Ureter (tissue), 1 donor: Measurements from ENCODE around the gene SYNDIG1. TPM values are rescaled to one million over a fixed set of nuclear protein-coding genes. Genes with fewer than 3 reads are reported as not detected.

Experiments
- DNase-seq: peaks from one replicate; pipeline ENCODE4 v3.0.0-alpha.2; 2020; ENCODE audit warnings: low spot score
- total RNA-seq: library from RNA; stranded (reverse); gene quantifications from one replicate; pipeline ENCODE4 v1.2.4, GENCODE V29; 2023
- donor health status: DM: yes; HTN: yes; CAD: no.

The SYNDIG1 gene
- total RNA-seq, 1 donor from 2014 or later = 4.6 TPM

DNA sequence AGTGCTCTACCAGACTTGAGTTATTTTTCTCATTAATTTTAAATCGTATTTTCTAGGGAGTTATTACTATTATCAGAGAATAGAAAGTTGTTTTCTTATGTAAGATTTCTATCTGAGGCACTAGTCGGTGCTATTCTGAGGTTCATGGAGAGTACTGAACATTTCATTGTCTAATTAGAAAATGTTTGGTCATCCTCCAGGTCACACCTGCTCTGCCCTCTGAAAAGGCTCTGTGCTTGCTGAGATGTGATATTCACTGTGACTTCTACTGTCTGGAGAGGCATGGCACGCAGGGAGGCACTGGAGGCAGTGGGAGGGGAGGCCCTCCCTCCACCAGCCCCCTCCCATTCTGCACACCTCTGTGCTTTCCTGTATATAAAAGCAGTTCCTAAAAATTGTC is 3.0 kb downstream of the SYNDIG1 start:
- no peak for DNase-seq

GRCh38 chr20:24473435-24474223 is 4.2 kb downstream of the SYNDIG1 start:
- DNase-seq = no peak

DNA sequence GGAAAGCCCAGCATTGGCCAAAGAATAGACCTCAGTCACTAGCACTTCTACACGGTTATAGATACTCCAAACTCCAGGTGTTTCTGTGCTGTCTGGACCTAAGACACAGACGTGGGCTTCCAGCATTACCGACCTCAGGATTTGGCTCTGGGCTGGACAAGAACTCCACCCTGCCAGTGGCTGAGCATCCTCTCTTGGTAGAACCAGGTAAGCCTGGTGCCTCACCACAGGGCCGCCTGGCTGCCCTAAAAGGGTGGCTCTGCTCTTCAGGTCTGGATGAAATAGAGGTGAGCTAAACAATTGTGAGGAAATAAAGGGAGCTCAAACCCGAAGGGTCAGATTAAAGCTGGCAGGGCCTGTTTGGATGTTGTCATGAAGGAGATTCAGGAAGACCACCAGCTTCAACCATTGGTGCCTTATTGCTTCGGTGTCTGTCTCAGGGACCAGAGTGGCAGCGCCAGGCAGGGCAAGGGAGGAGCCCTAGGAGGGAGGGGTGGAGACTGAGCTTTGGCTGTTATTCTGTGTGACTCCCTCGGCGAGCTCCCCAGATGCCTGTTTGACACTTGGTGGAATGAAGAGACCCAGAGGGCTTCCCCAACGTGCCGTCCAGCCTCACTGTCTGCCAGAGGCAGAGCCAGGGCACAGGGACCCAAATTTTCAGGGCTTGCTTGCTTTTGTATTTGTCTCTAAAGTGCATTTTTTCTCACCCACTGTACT is 8.6 kb downstream of the SYNDIG1 start:
- DNase-seq = no peak

- no peak for DNase-seq
Observed at GRCh38 chr20:24478584-24478983, 9.2 kb downstream of the SYNDIG1 start.

DNA sequence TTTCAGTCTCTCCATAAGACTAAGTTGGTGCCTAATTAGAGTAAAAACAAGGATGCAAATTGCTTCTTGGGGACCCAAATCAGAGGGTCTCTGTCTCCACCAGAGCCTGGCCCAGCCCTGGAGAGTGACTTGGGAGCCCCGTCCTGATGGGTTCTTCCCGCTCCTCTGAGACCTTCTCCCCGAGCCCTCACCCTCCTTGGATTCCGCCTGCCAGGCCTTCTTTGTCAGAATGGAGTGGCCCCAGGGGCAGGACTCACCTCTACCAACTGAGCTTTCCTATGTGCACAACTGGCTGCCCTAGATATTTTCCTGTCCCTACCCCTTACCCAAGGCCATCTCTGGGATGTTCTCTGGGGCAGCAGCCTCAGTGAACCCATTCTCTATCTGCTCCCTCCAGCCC is 9.7 kb downstream of the SYNDIG1 start:
- DNase-seq = no peak

GRCh38 chr20:24479595-24479994 is 10.2 kb downstream of the SYNDIG1 start:
- no peak for DNase-seq

GRCh38 chr20:24480509-24480908 is 11.1 kb downstream of the SYNDIG1 start:
- no peak for DNase-seq

GRCh38 chr20:24481173-24481572 is 11.7 kb downstream of the SYNDIG1 start:
- no peak for DNase-seq

DNA sequence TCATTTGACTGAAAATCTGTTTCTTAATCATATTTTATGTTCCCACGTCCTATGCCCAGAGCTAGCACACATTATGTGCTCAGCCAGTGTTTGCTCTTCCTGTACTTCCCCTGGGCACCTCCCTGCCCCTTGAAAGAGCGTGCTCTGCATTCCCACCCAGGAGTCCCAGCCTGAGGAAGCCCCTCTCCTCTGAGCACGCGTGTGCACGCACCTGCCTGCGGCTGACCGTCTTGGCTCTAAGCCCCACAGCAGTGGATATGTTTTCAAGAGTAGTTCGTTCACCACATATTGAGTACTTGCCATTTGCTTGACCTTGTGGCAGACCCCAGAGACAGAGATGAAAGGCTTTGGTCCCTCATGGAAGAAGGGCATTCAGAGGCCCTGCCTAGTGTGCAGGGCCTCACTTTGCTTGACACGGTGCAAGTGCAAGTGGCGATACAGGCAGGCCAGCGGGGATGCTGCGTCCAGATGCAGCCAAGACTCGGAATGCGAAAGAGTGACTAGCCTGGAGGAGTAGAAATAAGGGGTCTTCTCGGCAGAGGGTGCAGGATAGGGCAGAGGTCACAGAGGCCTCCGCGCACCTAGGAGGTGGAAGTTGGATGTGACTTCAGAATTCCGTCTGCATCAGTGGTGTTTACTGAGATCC is 14.1 kb downstream of the SYNDIG1 start:
- DNase-seq = no peak

- no peak for DNase-seq
Observed at GRCh38 chr20:24484081-24484450, 14.6 kb downstream of the SYNDIG1 start.

- DNase-seq = no peak
Observed at GRCh38 chr20:24485981-24486380, 16.6 kb downstream of the SYNDIG1 start.

DNA sequence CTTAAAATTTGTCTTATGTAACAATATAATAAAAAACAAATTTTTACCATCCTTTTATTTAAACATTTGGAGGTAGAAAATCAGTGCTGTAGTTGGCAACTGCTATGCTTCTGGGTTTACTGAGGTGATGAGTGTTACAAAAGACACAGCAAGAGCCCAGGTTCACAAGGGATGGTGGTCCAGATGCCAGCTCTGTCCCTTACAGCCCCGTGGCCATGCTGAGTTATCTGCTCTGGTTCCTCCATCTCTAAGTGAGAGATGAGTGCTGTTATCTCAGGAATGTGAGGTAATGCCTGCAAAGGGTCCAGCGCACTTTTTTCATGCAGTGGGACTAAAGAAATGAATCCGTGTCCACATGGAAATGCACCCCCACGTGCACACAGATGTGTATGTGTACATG is 17.8 kb downstream of the SYNDIG1 start:
- DNase-seq = no peak

DNA sequence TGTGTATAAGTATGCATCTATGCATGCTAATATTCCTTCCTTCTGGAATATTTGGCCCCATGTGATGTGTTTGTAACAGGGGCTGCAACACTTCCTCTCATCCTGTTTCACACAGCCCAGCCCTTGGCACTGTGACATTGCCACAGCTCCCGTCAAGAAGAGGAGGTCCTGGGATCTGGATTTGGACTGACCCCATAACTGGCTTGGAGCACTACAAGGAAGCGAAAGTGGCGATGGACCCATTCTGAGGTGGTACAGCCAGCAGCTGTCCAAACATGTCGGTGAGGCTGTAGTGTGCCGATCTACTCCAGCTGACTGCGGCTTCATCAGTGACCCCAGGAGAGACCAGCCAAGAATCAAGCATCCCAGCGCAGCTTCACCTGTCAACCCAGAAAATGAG is 18.2 kb downstream of the SYNDIG1 start:
- DNase-seq = no peak

DNA sequence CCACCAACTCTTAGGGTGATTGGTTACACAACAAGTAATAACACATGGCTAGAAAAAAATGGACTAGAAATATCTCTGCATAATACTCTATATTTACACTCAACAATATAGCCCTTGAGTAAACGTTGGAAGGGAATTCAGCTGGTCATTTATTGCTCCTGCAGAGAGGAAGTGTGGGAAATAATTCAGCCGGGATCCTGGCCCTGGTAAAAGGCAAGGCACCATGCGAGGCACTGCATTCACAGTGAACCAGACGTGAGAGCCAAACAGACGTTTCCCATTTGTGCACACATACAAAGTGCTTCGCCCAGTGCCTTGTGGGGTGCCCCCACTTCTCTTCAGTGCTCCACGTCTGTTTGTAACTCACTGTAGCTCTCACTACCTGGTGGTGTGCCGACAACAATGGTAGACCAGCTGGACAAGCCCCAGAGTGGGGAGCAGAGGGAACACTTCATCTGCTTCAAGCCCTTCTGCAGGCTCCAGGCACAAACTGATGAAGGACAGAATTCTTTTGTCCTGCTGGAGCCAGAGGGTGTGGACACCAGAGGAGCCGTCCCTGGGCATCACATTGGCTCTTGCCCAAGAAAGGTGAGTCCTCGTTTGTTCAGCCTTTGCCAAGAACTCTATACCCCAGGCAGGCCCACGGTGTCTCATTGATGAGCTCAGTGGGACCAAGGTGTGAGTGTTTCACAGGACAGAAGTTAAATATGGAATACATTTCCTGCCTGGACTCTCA is 18.8 kb downstream of the SYNDIG1 start:
- no peak for DNase-seq

GRCh38 chr20:24488800-24489175 is 19.4 kb downstream of the SYNDIG1 start:
- no peak for DNase-seq

DNA sequence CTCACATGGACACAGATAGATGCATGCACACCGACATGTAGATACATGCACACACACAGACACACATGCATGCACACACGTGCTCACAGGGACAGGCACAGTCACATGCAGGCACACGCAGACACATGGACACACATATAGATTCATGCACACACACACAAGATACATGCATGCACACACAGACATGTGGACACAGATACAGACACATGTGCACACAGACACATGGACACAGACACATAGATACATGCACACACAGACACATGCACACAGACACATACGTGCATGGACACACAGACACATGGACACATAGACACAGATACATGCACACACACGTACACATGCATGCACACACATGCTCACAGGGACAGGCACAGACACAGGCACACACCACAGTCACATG is 19.8 kb downstream of the SYNDIG1 start:
- no peak for DNase-seq

DNA sequence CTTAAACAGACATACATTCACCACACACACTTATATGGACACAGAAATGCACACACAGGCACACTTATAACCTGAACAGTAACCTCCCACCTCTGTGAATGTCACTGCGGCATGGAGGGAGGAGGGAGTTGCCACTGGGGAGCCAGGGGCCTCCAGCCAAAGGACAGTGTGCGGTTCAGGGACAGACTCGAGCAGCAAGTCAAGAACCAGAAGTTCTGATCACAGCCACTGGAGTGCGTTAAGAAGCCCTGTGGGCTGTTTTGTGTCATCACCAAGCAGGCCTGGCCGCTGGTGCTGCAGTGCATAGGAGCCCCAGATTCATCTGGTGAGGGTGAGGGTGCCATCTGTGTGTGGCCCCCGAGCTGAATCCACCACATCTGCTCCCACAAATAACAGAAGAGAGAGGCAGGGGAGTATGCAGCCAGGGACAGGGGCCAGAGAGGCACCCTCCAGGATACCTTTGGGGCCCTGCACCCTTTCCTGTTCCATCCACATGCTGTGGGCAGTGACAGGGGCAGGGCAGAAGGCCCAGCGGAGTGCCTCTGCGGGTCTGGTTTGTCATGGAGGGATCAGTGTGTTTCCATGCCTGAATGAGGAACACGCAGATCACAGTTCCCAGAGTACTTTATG is 20.3 kb downstream of the SYNDIG1 start:
- no peak for DNase-seq

DNA sequence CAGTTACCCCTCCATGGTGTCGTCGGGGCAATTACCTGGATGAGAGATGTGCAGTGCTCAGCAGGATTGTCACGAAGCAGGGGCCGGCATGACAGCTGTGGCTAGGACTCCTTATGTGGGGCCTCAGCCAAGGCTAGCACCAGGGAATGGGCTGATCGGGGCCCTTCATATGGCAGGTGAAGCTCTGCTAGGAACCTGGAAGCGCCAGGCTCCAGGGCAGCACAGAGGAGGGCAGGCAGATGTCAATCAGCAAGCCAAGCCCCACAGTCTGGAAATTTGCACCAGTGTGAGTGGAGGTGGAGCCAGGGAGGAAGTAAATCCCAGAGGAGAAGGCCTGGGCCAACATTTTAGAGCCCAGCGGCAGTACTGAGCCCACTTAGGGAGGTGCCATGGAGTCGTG is 21.2 kb downstream of the SYNDIG1 start:
- DNase-seq = no peak

- no peak for DNase-seq
Observed at GRCh38 chr20:24491041-24491756, 21.8 kb downstream of the SYNDIG1 start.

GRCh38 chr20:24492031-24492607 is 22.7 kb downstream of the SYNDIG1 start:
- DNase-seq = no peak

DNA sequence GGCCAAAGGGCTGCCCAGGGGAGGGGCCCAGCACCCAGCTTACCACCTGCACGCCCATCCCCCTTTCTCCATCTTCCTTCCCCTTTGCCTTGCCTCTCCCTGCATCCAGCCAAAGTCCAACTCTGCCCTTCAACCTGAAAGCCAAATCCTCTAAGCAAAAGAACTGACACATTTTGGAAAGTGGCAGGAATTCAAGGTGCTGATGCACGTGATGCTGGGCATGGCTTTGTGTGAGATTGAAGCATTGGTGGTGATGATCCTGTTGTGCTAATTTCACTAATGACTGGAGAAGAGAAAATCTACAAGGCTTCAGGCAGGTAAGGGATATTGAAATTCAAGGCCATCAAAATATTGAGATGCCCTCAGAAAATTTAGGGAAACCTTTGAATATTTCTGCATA is 23.3 kb downstream of the SYNDIG1 start:
- no peak for DNase-seq
